Hepatocyte (in vitro differentiated cells): ENCODE results near the gene ASB10.

ENCODE experiments used
- EZH2phosphoT487 ChIP-seq: fragments of 200-600 bp; sonication (generic); IDR thresholded peaks from one replicate; pipeline ENCODE4 v1.6.1; 2018; ENCODE audit warnings: antibody characterized with exemption, mild to moderate bottlenecking, low read depth, moderate library complexity; ENCODE audit not compliant: unreplicated experiment, severe bottlenecking
- TF ChIP-seq, protein P1 (sequence below): fragments of 200-600 bp; sonication (generic); IDR thresholded peaks from 2 replicates; pipeline ENCODE4 v1.5.1; 2016; ENCODE audit warnings: antibody characterized with exemption, mild to moderate bottlenecking; ENCODE audit not compliant: poor library complexity

DNA sequence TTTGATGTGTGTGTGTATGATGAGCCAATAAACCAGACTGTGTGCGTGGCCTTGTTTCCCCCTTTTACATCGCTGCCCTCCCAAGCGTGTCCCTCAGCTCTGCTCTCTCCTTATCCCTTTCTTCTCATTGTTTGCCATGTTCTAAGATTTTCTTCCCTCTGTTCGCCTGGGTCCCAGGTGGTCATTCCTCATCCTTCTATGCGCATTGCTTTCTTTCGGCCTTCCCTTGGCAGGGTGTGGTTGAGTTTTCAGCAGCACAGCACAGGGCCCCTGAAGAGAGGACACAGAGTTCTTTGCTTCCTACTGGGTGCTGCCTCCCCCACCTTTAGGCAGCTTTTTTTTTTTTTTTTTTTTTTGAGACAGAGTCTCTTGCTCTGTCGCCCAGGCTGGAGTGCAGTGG is 42.7 kb downstream of the ASB10 start:
- TF ChIP-seq, protein P1, sequence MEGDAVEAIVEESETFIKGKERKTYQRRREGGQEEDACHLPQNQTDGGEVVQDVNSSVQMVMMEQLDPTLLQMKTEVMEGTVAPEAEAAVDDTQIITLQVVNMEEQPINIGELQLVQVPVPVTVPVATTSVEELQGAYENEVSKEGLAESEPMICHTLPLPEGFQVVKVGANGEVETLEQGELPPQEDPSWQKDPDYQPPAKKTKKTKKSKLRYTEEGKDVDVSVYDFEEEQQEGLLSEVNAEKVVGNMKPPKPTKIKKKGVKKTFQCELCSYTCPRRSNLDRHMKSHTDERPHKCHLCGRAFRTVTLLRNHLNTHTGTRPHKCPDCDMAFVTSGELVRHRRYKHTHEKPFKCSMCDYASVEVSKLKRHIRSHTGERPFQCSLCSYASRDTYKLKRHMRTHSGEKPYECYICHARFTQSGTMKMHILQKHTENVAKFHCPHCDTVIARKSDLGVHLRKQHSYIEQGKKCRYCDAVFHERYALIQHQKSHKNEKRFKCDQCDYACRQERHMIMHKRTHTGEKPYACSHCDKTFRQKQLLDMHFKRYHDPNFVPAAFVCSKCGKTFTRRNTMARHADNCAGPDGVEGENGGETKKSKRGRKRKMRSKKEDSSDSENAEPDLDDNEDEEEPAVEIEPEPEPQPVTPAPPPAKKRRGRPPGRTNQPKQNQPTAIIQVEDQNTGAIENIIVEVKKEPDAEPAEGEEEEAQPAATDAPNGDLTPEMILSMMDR = no peak
- no peak for TF ChIP-seq EZH2phosphoT487
